ENCODE data around the gene RNFT1.
"Not testable (repeated sequence)": the region's sequence is repeated elsewhere in the genome, so short reads cannot be mapped to it uniquely, and the experiment has no call there.

RNFT1 gene, protein sequence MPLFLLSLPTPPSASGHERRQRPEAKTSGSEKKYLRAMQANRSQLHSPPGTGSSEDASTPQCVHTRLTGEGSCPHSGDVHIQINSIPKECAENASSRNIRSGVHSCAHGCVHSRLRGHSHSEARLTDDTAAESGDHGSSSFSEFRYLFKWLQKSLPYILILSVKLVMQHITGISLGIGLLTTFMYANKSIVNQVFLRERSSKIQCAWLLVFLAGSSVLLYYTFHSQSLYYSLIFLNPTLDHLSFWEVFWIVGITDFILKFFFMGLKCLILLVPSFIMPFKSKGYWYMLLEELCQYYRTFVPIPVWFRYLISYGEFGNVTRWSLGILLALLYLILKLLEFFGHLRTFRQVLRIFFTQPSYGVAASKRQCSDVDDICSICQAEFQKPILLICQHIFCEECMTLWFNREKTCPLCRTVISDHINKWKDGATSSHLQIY

DNA sequence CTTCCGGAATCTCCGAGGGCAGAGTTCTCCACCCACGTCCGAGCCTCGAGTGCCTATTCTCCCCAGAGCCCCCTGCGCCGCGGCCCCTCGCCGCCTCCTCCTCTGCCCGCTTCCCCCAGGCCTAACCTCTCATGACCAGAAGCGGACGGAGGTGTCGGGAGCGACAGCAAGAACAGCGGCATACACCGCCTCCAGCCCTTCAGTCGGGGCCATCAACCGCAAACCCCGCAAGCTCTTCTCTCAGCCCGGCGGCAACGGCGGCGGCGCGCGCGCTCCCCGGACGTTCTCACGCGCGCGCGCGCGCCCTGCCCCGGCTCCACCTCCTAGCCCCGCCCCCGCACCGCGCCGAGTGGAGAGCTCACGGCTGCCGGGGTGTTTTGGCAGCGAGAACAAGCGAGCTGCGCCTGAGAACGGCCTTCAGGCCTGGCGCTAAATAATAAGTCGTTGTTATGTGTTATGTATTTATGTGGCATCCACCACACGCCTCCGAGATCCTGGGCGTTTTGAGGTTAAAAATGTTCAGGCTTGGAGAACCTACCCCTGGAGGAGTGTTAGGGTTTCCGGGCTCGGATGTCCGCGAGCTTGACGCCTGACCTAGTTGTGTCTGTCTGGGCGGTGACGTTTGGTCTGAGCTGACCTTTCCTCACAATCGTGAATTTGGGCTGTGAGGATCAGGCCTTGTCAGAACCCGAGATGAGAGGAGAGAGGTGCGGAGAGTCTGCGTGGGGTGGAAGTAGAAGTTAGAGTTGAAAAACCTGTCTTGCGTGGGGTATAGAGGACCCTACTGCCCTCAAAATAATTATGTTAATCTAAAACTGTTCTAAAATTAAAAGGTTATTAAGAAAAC, at the start of gene RNFT1:
TSS of gene RNFT1 (minus strand) at position 259 of the 847 bp plus-strand sequence. CDS start at position 182, 77 bp downstream.
- DNase-seq: peak; percentile 96

DNA sequence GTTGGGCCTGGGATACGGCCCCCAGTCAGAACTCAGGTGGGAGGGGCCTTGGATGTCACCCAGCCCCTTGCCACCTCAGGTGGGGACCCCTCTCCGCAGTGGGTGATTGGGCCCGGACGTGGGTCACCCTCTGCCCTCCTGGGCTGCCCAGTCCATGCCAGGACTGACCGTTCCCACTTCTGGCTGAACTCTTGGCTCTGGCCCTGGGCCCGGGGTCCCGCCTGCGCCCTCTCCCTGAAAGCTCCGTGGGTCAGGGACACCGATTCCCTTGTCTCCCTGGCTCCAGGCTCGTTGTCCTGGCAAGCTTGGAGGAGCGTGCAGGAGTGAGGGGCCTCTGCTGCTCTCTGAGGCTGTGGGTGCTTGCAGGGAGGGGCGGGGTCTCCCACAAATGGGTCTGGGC, 44.8 kb upstream of the RNFT1 start:
- not testable (repeated sequence) for DNase-seq

DNA sequence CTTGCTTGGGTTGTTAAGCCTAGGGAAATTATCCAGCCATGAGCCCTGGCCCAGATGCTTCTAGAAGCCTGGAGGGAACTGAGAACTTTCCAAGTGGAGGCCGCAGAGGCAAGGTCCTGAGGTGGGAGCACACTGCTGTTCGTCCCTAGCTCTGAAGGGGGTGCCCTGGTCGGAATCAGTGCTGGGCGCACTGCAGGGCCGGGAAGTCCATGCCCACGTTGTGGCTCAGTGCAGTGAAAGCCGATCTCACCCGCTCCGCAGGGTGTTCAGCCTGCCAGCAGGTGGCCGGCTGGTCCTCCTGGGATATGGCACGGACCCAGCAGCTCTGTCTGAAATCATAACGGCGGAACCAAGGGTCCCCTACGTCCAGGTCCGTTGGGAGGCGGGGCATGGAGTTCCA, 43.8 kb upstream of the RNFT1 start:
- DNase-seq: not testable (repeated sequence)

DNA sequence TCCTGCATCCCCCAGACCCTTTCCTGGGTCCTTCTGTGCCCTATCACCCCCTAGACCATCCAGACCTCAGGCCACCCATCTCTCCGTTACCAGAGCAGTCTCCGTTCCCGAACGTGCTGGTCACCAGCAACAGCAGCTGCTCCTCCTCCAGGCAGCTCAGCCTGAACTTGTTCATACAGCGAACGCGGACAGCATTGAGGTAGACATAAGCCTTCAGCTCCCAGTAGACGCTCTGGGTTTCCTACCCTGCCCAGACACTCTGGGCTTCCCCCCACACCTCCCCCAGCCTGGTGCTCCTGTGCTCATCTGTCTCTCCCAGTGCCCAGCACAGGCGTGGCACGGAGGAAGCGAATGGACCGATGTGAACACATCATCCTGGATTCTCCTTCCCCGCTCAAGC, 41.6 kb upstream of the RNFT1 start:
- no peak for DNase-seq

DNA sequence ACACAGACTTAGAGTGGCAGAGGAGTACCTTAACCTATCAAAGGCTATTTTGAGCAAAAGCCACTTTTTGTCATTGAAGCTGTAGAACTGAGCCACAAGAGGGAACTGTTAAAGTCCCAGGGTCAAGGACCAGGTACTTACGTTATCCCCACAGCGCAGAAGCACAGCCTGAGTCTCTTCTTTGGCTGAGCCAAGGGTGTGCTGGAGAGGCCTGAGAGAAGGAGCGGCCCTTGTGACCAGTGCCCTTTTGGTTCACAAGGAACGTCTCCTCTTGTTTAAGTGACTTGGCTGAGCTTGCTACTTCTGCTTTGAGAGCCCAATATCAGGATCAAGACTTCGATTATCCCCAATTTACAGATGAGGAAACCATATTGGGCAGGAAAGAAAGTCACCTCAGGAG, 40.0 kb upstream of the RNFT1 start:
- DNase-seq: not testable (repeated sequence)

DNA sequence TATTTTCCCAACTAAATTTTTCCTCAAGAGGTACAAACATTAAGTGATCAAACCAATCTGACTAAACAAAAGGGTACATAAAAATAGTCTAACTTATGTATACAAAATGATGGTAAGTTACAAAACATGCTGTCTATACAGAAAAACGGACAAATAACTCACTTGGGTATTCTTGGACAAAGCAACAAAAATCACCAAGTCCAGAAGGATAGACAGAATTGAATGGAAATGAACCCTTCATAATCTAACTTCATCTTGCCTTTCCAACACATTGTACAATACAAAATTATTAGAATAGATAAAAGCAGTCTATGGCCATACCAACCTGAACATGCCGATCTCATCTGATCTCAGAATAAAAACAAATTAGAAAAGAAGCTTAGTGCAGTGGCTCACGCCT, 37.9 kb upstream of the RNFT1 start:
- not testable (repeated sequence) for DNase-seq

DNA sequence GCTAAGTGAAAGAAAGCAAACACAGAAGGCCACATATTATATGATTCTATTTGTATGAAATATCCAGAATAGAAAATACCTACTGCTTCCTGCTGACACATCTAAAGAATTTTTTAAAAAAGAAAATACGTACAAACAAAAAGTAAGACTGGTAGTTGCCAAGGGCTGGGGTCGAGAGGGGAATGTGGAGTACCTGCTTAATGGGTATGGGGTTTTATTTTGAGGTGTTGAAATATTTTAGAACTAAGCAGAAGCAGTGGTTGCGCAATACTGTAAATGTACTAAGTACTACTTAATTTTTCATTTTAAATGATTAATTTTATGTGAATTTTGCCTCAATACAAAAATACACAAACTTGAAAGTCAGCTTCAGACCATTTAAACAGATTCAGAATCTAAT, 32.1 kb upstream of the RNFT1 start:
- DNase-seq: not testable (repeated sequence)

DNA sequence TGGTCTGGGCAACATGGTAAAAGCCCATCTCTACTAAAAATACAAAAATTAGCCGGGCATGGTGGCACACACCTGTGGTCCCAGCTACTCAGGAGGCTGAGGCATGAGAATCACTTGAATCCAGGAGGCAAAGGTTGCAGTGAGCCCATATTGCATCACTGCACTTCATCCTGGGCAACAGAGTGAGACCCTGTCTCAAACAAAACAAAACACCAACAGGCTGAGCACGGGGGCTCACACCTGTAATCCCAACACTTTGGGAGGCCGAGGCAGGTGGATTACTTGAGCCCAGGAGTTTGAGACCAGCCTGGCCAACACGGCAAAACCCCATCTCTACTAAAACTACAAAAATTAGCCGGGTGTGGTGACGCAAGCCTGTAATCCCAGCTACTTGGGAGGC, 10.6 kb upstream of the RNFT1 start:
- not testable (repeated sequence) for DNase-seq

DNA sequence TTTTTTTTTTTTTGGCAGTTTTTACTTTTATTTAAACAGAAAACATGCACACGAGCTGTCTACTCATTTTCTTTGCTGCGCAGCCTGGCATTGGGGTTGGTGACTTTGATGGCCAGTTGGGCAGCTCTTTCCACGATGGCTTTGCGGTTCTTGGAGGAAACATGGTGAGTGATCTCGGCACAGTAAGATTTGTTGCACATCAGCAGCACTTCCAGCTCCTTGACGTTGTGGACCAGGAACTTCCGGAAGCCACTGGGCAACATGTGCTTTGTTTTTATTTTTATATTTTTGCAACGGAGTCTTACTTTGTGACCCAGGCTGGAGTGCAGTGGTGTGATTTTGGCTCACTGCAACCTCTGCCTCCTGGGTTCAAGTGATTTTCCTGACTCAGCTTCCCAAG, 8.9 kb upstream of the RNFT1 start:
- DNase-seq: not testable (repeated sequence)

DNA sequence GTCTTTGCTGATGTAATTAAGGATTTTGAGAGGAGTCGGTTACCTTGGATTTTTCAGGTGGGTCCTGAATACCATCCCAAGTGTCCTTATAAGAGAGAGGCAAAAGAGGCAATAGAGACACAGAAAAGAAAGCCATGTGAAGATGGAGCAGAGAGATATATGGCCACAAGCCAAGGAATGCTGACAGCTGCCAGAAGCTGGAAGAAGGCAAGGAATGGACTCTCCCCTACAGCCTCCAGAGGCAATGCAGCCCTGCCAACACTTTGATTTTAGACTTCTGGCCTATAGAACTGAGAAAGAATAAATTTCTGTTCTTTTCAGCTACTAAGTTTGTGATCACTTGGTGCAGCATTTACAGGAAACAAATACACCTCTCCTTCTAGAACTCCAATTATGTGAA, 8.2 kb upstream of the RNFT1 start:
- DNase-seq: no peak

DNA sequence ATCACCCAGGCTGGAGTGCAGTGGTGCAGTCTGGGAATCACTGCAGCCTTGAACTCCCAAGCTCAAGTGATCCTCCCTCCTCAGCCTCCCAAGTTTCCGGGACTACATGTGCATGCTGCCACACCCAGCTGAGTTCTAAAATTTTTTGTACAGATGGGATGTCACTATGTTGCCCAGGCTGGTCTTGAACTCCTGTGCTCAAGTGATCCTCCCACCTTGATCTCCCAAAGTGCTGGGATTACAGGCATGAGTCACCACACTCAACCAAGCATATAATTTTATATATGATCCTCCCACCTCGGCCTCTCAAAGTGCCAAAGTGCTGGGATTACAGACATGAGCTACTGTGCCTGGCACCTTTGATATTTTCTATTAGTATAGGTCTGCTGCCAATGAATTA, 7.2 kb upstream of the RNFT1 start:
- DNase-seq: not testable (repeated sequence)

DNA sequence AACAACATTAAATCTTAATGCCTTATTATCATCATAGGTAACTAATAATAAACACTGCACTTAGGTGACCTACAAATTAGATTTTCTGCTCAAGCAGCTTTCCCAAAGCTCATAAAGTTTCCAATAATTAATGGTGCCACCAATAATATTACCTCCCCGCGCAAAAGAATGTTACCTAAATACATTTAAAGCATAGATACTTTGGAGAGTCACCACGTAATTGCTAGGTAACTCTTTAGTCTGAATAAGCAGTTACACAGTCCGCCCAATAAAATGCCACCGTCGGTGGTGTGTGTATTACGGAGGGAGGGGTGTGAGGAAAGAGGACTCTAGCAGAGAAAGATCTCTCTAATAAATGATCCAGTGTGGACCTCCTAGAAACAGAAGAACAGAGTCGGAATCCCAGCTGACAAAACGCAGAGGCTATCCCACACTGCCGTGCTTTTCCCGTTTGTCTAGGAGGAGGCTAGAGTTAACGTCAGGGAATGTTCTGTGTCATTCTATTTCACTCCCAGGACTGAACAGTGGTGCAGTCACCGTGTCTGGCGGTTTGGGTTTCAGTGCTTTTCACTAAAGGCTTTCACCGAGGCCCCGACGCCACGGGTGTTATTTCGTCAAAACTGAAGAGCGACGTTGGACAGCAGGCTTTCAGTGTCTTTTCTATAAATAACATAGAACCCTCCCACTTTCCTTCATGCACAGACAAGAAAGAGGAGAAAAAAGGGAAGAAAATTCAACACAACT, 630 bp downstream of the RNFT1 start:
- DNase-seq: peak; percentile 59 to 69

DNA sequence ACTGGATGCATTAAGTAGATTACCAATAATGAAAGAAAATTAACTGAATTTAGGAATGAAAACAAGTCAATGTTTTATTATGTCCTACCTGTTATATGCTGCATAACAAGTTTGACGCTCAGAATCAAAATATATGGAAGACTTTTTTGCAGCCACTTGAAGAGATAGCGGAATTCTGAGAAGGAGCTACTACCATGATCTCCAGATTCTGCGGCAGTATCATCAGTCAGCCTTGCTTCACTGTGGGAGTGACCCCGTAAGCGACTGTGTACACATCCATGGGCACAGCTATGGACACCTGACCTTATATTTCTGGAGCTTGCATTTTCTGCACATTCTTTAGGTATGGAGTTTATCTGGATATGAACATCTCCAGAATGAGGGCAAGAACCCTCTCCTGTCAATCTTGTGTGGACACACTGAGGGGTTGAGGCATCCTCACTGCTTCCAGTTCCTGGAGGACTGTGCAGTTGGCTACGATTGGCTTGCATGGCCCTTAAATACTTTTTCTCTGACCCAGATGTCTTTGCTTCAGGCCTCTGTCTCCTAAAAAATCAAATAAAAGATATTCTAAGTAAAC, 1.7 kb downstream of the RNFT1 start:
- DNase-seq: no peak

DNA sequence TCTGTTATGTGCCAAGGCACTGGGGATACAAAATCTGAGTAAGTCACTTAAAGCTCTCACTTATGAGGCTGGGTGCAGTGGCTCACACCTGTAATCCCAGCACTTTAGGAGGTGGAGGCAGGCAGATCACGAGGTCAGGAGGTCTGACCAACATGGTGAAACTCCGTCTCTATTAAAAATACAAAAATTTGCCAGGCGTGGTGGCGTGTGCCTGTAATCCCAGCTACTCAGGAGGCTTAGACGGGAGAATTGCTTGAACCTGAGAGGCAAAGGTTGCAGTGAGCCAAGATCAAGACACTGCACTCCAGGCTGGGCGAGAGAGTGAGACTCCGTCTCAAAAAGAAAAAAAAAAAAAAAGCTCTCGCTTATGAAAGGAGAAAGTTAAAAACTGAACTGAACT, 5.0 kb downstream of the RNFT1 start:
- DNase-seq: not testable (repeated sequence)

DNA sequence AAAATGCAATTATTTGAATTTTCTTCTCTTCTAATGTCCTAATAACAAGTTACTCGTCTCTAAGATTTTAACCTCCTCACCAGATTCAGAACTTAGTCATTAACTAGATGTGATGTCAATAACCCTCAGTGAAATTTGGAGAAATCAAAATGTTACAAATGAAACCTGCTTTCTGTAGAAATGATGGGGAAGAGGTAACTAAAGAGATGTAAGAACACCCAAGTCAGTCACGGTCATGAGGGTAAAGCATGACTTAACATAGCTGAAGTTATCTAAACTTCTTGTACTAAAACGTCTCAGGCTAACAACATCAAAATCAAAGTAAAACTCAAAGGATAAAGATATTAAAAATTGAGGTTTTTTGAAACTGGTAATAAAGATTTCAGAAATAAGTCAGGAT, 9.7 kb downstream of the RNFT1 start:
- DNase-seq: no peak

DNA sequence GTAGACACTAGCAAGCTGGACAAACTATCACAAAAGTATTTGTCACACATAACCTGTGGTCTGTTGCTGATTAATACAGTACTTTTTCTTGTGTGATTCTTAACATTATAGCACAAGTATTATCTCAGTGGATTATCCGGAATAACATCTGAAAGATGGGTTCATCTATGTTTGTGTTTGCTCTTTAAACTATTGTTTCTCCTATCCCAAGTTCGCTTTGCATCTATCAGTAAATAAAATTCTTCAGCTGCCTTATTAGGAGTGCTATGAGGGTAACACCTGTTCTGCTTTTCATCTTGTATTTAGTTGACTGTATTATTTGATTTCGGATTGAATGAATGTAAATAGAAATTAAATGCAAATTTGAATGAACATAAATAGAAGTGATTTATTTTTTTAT, 14.5 kb downstream of the RNFT1 start:
- DNase-seq: no peak

DNA sequence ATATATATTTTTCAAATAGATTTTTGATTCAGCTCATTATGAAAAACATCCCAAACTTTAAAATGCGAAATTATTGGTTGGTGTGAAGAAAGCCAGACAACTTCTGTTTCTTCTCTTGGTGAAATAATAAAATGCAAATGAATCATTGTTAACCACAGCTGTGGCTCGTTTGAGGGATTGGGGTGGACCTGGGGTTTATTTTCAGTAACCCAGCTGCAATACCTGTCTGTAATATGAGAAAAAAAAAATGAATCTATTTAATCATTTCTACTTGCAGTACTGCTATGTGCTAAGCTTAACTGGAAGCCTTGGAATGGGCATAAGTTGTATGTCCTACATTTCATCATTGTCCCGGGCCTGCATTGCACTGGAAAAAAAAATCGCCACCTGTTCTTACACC, 17.2 kb downstream of the RNFT1 start:
- DNase-seq: not testable (repeated sequence)

DNA sequence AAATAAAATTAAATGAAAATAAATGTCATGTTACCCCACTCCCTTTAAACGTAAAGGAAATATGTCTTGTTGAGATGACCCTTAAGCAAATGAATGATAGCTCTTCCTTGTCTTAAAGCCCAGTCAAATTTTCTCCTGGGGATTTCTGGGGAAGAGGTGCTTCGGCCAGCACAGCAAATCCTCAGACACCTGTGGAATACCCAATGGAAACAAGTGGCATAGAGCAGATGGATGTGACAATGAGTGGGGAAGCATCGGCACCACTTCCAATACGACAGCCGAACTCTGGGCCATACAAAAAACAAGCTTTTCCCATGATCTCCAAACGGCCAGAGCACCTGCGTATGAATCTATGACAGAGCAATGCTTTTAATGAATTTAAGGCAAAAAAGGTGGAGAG, 18.1 kb downstream of the RNFT1 start:
- not testable (repeated sequence) for DNase-seq

DNA sequence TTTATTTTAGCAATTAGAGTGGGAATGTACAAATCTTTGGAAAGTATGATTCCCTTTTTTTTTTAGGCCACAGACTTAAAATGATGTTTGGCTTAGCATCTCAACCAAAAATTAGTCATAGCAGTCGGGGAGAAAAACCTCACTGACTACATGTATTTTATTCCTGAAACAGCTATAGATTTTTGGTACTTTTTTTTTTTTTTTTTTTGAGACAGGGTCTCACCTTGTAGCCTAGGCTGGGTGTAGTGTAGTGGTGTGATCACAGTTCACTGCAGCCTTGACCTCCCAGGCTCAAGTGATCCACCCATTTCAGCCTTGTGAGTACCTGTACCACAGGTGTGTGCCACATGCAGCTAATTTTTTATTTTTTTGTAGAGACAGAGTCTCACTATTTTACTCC, 23.4 kb downstream of the RNFT1 start:
- no peak for DNase-seq

DNA sequence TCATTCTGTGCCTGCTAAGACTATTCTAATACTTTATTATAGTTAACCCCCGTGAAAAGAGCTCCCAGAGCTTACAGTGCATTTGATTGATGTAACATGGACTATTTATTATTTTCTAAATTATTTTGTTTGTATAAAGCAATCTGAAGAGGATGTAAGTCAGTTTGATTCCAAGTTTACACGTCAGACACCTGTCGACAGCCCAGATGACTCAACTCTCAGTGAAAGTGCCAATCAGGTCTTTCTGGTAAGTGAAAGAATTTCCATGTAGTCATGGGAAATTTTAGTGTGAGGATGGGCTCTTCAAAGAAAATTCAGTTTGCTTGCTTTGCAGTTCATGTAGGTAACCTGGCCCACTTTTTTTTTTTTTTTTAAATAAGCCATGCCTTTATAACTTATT, 23.8 kb downstream of the RNFT1 start:
- DNase-seq: not testable (repeated sequence)

DNA sequence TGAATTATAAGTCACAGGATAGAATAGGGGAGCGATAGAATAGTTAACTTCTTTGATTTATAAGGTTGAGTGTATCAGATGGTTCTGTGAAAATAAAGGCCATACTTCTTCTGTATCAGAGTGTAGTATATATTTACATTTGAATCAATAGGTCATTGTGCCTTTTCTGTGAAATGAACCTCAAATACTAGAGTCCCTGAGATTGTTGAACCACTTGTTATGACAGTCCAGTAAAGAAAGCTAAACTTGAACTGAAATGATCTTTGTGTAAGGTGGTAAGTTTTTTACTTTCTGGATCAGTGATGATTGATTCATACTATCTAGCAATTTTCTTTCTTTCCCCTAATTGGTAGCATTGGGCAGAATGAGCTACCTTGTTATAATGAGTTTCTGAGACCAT, 31.2 kb downstream of the RNFT1 start:
- DNase-seq: not testable (repeated sequence)

DNA sequence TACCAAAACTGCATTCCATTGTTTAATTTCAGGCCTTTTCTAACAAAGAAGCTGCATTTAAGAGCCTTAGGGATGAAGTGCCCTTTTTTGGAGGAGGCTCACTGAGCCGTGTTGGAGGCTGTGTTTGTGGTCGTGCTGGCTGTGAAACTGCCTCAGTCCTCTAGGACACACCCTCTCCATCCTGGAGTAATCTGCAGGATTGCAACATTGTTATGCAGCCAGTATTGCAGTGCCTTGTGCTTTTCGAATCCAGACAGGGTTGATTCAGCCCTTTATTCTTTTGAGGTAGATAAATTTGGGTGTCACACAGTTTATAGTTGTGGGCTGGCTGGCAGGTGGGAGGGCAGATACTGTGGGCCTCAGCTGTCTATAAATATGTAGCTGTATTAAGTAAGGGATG, 33.8 kb downstream of the RNFT1 start:
- not testable (repeated sequence) for DNase-seq

DNA sequence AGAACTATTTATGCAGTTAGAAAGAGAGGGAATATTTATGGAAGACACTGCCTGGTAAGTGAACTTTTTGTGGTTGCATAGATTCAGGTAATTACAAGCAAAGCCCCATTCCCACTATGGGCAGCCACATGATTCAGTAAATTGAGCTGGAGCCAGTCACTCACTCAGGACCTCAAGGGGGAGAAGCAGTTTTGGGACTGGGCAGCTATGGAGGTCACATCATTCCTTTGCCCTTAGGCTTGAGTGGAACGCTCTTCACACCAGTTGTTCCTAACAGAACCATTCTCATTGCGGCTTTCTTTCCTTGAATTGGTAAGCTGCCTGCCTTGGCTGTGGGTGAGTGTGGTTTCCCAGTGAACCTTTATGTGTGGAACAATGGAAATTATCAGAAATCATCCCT, 34.4 kb downstream of the RNFT1 start:
- not testable (repeated sequence) for DNase-seq

Measured in stimulated activated CD4-positive, alpha-beta T cell treated with anti-CD3 and anti-CD28 coated beads, Interleukin-2, amount 100 ng/mL, for 24 hours (primary cell).